GM19239 (cell line): ENCODE measurements around the gene RGS7.
A peak's percentile ranks its signal among the peaks of the same experiment; 100 is the strongest.
"Not testable (repeated sequence)": the region's sequence is repeated elsewhere in the genome, so short reads cannot be mapped to it uniquely, and the experiment has no call there.

ENCODE experiments used
- DNase-seq: peaks from one replicate; pipeline ENCODE4 v3.0.0; 2011; ENCODE audit warnings: low spot score; ENCODE audit not compliant: insufficient read length
- FAIRE-seq: peaks from 2 replicates; lab custom pipeline; 2011; peaks lifted over from hg19 to GRCh38; lab: Jason Lieb, UNC

RGS7 gene

GRCh38 chr1:240947438-240948224 is 409.4 kb downstream of the RGS7 start:
- no peak for DNase-seq
- no peak for FAIRE-seq

- no peak for FAIRE-seq
- DNase-seq, result no peak
Observed at GRCh38 chr1:240946926-240947325, 410.1 kb downstream of the RGS7 start.

- FAIRE-seq, result no peak
Observed at GRCh38 chr1:240942901-240943300, 414.1 kb downstream of the RGS7 start.

GRCh38 chr1:240941701-240942370 is 415.2 kb downstream of the RGS7 start:
- no peak for FAIRE-seq
- no peak for DNase-seq

More at GRCh38 chr1:240942901-240943300, 414.1 kb downstream of the RGS7 start:
- DNase-seq, result no peak

GRCh38 chr1:240936911-240937668 is 419.9 kb downstream of the RGS7 start:
- DNase-seq (no peak), FAIRE-seq (no peak)

GRCh38 chr1:240935920-240936319 is 421.1 kb downstream of the RGS7 start:
- FAIRE-seq (no peak), DNase-seq (no peak)

- FAIRE-seq (no peak), DNase-seq (no peak)
Observed at GRCh38 chr1:240931031-240931430, 426.0 kb downstream of the RGS7 start.

- FAIRE-seq, result no peak
Observed at GRCh38 chr1:240928265-240928664, 428.7 kb downstream of the RGS7 start.

GRCh38 chr1:240927821-240928220 is 429.2 kb downstream of the RGS7 start:
- FAIRE-seq (no peak), DNase-seq (no peak)

More at GRCh38 chr1:240928265-240928664, 428.7 kb downstream of the RGS7 start:
- no peak for DNase-seq

GRCh38 chr1:240925273-240925672 is 431.7 kb downstream of the RGS7 start:
- no peak for DNase-seq
- FAIRE-seq, result no peak

- FAIRE-seq, result no peak
- DNase-seq, result no peak
Observed at GRCh38 chr1:240917976-240918375, 439.0 kb downstream of the RGS7 start.

GRCh38 chr1:240914506-240914905 is 442.5 kb downstream of the RGS7 start:
- no peak for FAIRE-seq
- DNase-seq, result no peak

GRCh38 chr1:240912821-240913220 is 444.2 kb downstream of the RGS7 start:
- no peak for DNase-seq
- FAIRE-seq, result no peak

GRCh38 chr1:240909701-240910457 is 447.1 kb downstream of the RGS7 start:
- DNase-seq (no peak), FAIRE-seq (no peak)

- DNase-seq, result no peak
- FAIRE-seq, result no peak
Observed at GRCh38 chr1:240906477-240906876, 450.5 kb downstream of the RGS7 start.

- FAIRE-seq (no peak), DNase-seq (no peak)
Observed at GRCh38 chr1:240905225-240905765, 451.7 kb downstream of the RGS7 start.

GRCh38 chr1:240895424-240895823 is 461.6 kb downstream of the RGS7 start:
- FAIRE-seq, DNase-seq: not testable (repeated sequence)

- DNase-seq (no peak), FAIRE-seq (no peak)
Observed at GRCh38 chr1:240888787-240889048, 468.3 kb downstream of the RGS7 start.

- peak; percentile 47 for FAIRE-seq
Observed at GRCh38 chr1:240888039-240888786, 468.8 kb downstream of the RGS7 start.

More at GRCh38 chr1:240888039-240888786, 468.8 kb downstream of the RGS7 start:
- DNase-seq, result peak; percentile 16
